ENCODE measurements around the gene LHX1. TPM values are rescaled to one million over a fixed set of nuclear protein-coding genes. Genes with fewer than 3 reads are reported as not detected.

The LHX1 gene
- total and polyA plus RNA-seq, 4 donors, result not detected

- Histone ChIP-seq H3K27ac (ENCODE audit: low read depth in 1 of 2, low read length in 2 of 2) (no peak overlapping the region), H3K36me3 (ENCODE audit: control insufficient read depth in 4 of 4, insufficient read depth in 3 of 4, low read depth in 1 of 4, low read length in 3 of 4) (no peaks in the 10 kb centered on the region), H3K9ac (ENCODE audit: low read depth in 1 of 2, low read length in 2 of 2) (no peak overlapping the region), H3K9me3 (ENCODE audit: control insufficient read depth in 4 of 4, low read length in 3 of 4) (no peaks in the 10 kb centered on the region), H3K27me3 (ENCODE audit: control insufficient read depth in 4 of 4, insufficient read depth in 4 of 4, low read length in 3 of 4) (peaks cover 0 to 6% (median 3%) of the 10 kb centered on the region in 4 donors), H3K4me3 (ENCODE audit: low read depth in 1 of 3, low read length in 3 of 3) (no peak overlapping the region), H3K4me1 (ENCODE audit: control insufficient read depth in 4 of 4, insufficient read depth in 4 of 4, low read length in 3 of 4) (no peaks in the 10 kb centered on the region)
- DNase-seq (ENCODE audit: low spot score), result no peak
- 77% methylated on average over 5 of the region's 5 CpGs for WGBS
- no peak for TF ChIP-seq TAF1 (conservative IDR thresholded peaks at IDR 0.05)
- TF ChIP-seq, protein P1, sequence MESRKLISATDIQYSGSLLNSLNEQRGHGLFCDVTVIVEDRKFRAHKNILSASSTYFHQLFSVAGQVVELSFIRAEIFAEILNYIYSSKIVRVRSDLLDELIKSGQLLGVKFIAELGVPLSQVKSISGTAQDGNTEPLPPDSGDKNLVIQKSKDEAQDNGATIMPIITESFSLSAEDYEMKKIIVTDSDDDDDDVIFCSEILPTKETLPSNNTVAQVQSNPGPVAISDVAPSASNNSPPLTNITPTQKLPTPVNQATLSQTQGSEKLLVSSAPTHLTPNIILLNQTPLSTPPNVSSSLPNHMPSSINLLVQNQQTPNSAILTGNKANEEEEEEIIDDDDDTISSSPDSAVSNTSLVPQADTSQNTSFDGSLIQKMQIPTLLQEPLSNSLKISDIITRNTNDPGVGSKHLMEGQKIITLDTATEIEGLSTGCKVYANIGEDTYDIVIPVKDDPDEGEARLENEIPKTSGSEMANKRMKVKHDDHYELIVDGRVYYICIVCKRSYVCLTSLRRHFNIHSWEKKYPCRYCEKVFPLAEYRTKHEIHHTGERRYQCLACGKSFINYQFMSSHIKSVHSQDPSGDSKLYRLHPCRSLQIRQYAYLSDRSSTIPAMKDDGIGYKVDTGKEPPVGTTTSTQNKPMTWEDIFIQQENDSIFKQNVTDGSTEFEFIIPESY (IDR thresholded peaks at IDR 0.05), result no peak
- no peak for TF ChIP-seq RXRA (IDR thresholded peaks at IDR 0.05)
These were observed 26.8 kb upstream of the LHX1 start for GRCh38 chr17:36910513-36910912.

DNA sequence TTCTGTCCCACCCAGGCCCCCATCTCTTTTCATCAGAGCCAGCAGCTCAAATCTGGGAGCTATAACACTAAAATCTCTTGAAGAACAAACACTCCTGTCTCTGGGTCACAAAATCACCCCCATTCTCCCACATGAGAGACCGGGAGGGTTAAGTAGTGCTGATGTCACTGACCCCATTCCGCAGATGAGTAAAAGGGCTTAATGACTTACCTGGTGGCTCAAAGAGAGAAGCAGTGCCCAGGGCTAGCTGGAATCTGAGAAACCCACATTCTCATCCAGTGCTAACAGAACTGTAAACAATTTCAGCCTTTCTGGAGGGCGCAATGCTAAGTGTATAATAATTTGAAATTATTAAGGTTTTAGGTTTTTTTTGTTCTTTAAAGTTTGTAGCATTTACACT is 26.3 kb upstream of the LHX1 start:
- H3K4me3 ChIP-seq (ENCODE audit: low read depth in 1 of 3, low read length in 3 of 3), result no peak overlapping the region
- peaks cover 0 to 6% (median 3%) of the 10 kb centered on the region in 4 donors for H3K27me3 ChIP-seq (ENCODE audit: control insufficient read depth in 4 of 4, insufficient read depth in 4 of 4, low read length in 3 of 4)
- no peaks in the 10 kb centered on the region for H3K9me3 ChIP-seq (ENCODE audit: control insufficient read depth in 4 of 4, low read length in 3 of 4)
- H3K4me1 ChIP-seq (ENCODE audit: control insufficient read depth in 4 of 4, insufficient read depth in 4 of 4, low read length in 3 of 4), result no peaks in the 10 kb centered on the region
- TF ChIP-seq FOXA2 (IDR thresholded peaks at IDR 0.05) (no peak), HNF4A (conservative IDR thresholded peaks at IDR 0.05) (no peak), JUND (IDR thresholded peaks at IDR 0.05) (no peak), REST (IDR thresholded peaks at IDR 0.05) (no peak)
- no peaks in the 10 kb centered on the region for H3K36me3 ChIP-seq (ENCODE audit: control insufficient read depth in 4 of 4, insufficient read depth in 3 of 4, low read depth in 1 of 4, low read length in 3 of 4)
- 63% methylated on average over 3 of the region's 3 CpGs for WGBS
- no peak for DNase-seq (ENCODE audit: low spot score)
- H3K9ac ChIP-seq (ENCODE audit: low read depth in 1 of 2, low read length in 2 of 2), result no peak overlapping the region
- no peak overlapping the region for H3K27ac ChIP-seq (ENCODE audit: low read depth in 1 of 2, low read length in 2 of 2)

GRCh38 chr17:36913132-36913531 is 24.1 kb upstream of the LHX1 start:
- Histone ChIP-seq H3K27ac (ENCODE audit: low read depth in 1 of 2, low read length in 2 of 2) (no peak overlapping the region), H3K27me3 (ENCODE audit: control insufficient read depth in 4 of 4, insufficient read depth in 4 of 4, low read length in 3 of 4) (peaks cover 0 to 6% (median 2%) of the 10 kb centered on the region in 4 donors), H3K4me3 (ENCODE audit: low read depth in 1 of 3, low read length in 3 of 3) (no peak overlapping the region), H3K4me1 (ENCODE audit: control insufficient read depth in 4 of 4, insufficient read depth in 4 of 4, low read length in 3 of 4) (no peaks in the 10 kb centered on the region), H3K36me3 (ENCODE audit: control insufficient read depth in 4 of 4, insufficient read depth in 3 of 4, low read depth in 1 of 4, low read length in 3 of 4) (no peaks in the 10 kb centered on the region), H3K9me3 (ENCODE audit: control insufficient read depth in 4 of 4, low read length in 3 of 4) (no peaks in the 10 kb centered on the region), H3K9ac (ENCODE audit: low read depth in 1 of 2, low read length in 2 of 2) (no peak overlapping the region)
- 33% methylated on average over 5 of the region's 5 CpGs for WGBS
- no peak for DNase-seq (ENCODE audit: low spot score)
- TF ChIP-seq HNF4G (IDR thresholded peaks at IDR 0.05) (no peak), HNF4A (conservative IDR thresholded peaks at IDR 0.05) (no peak), NR2F2 (IDR thresholded peaks at IDR 0.05) (no peak), SP1 (IDR thresholded peaks at IDR 0.05) (no peak), RAD21 (IDR thresholded peaks at IDR 0.05) (no peak), TAF1 (conservative IDR thresholded peaks at IDR 0.05) (no peak), GABPA (IDR thresholded peaks at IDR 0.05 in 1 of 2, conservative IDR thresholded peaks at IDR 0.05 in 1 of 2) (no peak), FOXA2 (IDR thresholded peaks at IDR 0.05) (no peak), JUND (IDR thresholded peaks at IDR 0.05) (no peak)
- TF ChIP-seq, protein P2, sequence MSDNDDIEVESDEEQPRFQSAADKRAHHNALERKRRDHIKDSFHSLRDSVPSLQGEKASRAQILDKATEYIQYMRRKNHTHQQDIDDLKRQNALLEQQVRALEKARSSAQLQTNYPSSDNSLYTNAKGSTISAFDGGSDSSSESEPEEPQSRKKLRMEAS (IDR thresholded peaks at IDR 0.05), result no peak
- TF ChIP-seq, protein P3, sequence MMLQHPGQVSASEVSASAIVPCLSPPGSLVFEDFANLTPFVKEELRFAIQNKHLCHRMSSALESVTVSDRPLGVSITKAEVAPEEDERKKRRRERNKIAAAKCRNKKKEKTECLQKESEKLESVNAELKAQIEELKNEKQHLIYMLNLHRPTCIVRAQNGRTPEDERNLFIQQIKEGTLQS (IDR thresholded peaks at IDR 0.05), result no peak
- TF ChIP-seq, protein P1 (IDR thresholded peaks at IDR 0.05), result no peak
- TF ChIP-seq, protein P4, sequence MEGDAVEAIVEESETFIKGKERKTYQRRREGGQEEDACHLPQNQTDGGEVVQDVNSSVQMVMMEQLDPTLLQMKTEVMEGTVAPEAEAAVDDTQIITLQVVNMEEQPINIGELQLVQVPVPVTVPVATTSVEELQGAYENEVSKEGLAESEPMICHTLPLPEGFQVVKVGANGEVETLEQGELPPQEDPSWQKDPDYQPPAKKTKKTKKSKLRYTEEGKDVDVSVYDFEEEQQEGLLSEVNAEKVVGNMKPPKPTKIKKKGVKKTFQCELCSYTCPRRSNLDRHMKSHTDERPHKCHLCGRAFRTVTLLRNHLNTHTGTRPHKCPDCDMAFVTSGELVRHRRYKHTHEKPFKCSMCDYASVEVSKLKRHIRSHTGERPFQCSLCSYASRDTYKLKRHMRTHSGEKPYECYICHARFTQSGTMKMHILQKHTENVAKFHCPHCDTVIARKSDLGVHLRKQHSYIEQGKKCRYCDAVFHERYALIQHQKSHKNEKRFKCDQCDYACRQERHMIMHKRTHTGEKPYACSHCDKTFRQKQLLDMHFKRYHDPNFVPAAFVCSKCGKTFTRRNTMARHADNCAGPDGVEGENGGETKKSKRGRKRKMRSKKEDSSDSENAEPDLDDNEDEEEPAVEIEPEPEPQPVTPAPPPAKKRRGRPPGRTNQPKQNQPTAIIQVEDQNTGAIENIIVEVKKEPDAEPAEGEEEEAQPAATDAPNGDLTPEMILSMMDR (IDR thresholded peaks at IDR 0.05; ENCODE audit: low read depth, low read length, missing input control), result no peak
